ENCODE results near the gene GLI2. TPM values are rescaled to one million over a fixed set of nuclear protein-coding genes. Genes with fewer than 3 reads are reported as not detected.

The GLI2 gene
- total RNA-seq, 1 experiment from 2014 or later: 3.4 TPM

DNA sequence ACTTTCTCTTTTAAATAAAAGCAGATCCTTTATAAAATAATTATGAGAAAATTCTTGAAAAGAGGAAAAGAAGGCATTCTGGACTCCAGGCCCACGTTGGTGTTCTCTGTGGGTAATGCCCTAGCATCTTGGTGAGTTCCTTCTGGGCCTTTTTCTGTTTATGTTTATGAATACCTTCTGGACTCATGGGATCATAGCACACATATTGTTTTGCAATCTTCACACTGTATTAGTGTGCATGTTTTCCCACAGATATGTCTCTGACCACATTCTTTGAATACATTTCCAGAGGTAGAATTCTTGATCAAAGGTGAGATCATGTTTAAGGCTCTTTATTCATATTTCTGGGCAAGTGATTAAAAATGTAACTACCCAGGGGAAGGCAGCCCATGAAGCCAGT lies 15.9 kb downstream of the GLI2 start:
- Histone ChIP-seq H3K79me2 (ENCODE audit: insufficient read depth, low read length) (no peaks in the 10 kb centered on the region), H3K9ac (ENCODE audit: low read length) (no peak overlapping the region), H3K27me3 (ENCODE audit: insufficient read depth, low read length) (no peaks in the 10 kb centered on the region), H3K9me2 (ENCODE audit: insufficient read depth) (no peaks in the 10 kb centered on the region), H4K20me1 (ENCODE audit: insufficient read depth) (no peaks in the 10 kb centered on the region), H3K4me1 (ENCODE audit: control insufficient read depth in 1 of 2, insufficient read depth in 2 of 2, low read length in 2 of 2) (no peaks in the 10 kb centered on the region), H3K9me3 (ENCODE audit: control insufficient read depth in 1 of 2, insufficient read depth in 1 of 2, low read depth in 1 of 2, low read length in 2 of 2) (no peaks in the 10 kb centered on the region), H2AFZ (ENCODE audit: low read depth, low read length, poor library complexity, severe bottlenecking) (no peak overlapping the region), H3K4me3 (replicated peaks in 1 of 2; ENCODE audit: low read depth in 1 of 2, low read length in 2 of 2) (no peak overlapping the region), H3K27ac (ENCODE audit: low read depth, low read length) (no peak overlapping the region), H3K4me2 (ENCODE audit: low read length) (no peak overlapping the region), H3K36me3 (ENCODE audit: control insufficient read depth in 1 of 2, insufficient read depth in 2 of 2, low read length in 2 of 2) (no peaks in the 10 kb centered on the region)
- no peak for ATAC-seq
- ChIA-PET RAD21 (ENCODE audit: low non-redundant PET in 1 of 2, low total read pairs in 2 of 2, uncharacterized antibody in 2 of 2, unreplicated experiment in 2 of 2) (no interaction called here), POLR2A (no interaction called here), CTCF (no interaction called here)
- intact Hi-C loops (cut with micrococcal nuclease): no loop called here
- TF ChIP-seq, protein P1, sequence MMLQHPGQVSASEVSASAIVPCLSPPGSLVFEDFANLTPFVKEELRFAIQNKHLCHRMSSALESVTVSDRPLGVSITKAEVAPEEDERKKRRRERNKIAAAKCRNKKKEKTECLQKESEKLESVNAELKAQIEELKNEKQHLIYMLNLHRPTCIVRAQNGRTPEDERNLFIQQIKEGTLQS (IDR thresholded peaks at IDR 0.05): no peak
- TF ChIP-seq EGR1 (IDR thresholded peaks at IDR 0.05; ENCODE audit: low read depth) (no peak), SRF (IDR thresholded peaks at IDR 0.05; ENCODE audit: low read depth) (no peak), EZH2phosphoT487 (IDR thresholded peaks at IDR 0.05; ENCODE audit: borderline replicate concordance) (no peak), YY1 (IDR thresholded peaks at IDR 0.05; ENCODE audit: extremely low read depth, insufficient replicate concordance, low read depth, low read length) (no peak), SIN3A (IDR thresholded peaks at IDR 0.05; ENCODE audit: low read depth) (no peak), RAD21 (IDR thresholded peaks at IDR 0.05; ENCODE audit: low read depth) (no peak), EZH2 (IDR thresholded peaks at IDR 0.05) (no peak), SP1 (IDR thresholded peaks at IDR 0.05; ENCODE audit: low read depth) (no peak), JUND (IDR thresholded peaks at IDR 0.05) (no peak), CBX3 (IDR thresholded peaks at IDR 0.05; ENCODE audit: low read depth) (no peak), POLR2AphosphoS5 (IDR thresholded peaks at IDR 0.05; ENCODE audit: low read depth, low read length) (no peak), FOSL1 (IDR thresholded peaks at IDR 0.05; ENCODE audit: low read depth) (no peak), ZNF274 (IDR thresholded peaks at IDR 0.05; ENCODE audit: low read depth, low read length) (no peak)
- TF ChIP-seq, protein P2, sequence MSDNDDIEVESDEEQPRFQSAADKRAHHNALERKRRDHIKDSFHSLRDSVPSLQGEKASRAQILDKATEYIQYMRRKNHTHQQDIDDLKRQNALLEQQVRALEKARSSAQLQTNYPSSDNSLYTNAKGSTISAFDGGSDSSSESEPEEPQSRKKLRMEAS (IDR thresholded peaks at IDR 0.05): no peak
- TF ChIP-seq, protein P3, sequence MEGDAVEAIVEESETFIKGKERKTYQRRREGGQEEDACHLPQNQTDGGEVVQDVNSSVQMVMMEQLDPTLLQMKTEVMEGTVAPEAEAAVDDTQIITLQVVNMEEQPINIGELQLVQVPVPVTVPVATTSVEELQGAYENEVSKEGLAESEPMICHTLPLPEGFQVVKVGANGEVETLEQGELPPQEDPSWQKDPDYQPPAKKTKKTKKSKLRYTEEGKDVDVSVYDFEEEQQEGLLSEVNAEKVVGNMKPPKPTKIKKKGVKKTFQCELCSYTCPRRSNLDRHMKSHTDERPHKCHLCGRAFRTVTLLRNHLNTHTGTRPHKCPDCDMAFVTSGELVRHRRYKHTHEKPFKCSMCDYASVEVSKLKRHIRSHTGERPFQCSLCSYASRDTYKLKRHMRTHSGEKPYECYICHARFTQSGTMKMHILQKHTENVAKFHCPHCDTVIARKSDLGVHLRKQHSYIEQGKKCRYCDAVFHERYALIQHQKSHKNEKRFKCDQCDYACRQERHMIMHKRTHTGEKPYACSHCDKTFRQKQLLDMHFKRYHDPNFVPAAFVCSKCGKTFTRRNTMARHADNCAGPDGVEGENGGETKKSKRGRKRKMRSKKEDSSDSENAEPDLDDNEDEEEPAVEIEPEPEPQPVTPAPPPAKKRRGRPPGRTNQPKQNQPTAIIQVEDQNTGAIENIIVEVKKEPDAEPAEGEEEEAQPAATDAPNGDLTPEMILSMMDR (IDR thresholded peaks at IDR 0.05 in 2 of 3, conservative IDR thresholded peaks at IDR 0.05 in 1 of 3; ENCODE audit: borderline replicate concordance in 1 of 3, insufficient read depth in 1 of 3, low read depth in 2 of 3, low read length in 2 of 3): no peak
- TF ChIP-seq, protein P4, sequence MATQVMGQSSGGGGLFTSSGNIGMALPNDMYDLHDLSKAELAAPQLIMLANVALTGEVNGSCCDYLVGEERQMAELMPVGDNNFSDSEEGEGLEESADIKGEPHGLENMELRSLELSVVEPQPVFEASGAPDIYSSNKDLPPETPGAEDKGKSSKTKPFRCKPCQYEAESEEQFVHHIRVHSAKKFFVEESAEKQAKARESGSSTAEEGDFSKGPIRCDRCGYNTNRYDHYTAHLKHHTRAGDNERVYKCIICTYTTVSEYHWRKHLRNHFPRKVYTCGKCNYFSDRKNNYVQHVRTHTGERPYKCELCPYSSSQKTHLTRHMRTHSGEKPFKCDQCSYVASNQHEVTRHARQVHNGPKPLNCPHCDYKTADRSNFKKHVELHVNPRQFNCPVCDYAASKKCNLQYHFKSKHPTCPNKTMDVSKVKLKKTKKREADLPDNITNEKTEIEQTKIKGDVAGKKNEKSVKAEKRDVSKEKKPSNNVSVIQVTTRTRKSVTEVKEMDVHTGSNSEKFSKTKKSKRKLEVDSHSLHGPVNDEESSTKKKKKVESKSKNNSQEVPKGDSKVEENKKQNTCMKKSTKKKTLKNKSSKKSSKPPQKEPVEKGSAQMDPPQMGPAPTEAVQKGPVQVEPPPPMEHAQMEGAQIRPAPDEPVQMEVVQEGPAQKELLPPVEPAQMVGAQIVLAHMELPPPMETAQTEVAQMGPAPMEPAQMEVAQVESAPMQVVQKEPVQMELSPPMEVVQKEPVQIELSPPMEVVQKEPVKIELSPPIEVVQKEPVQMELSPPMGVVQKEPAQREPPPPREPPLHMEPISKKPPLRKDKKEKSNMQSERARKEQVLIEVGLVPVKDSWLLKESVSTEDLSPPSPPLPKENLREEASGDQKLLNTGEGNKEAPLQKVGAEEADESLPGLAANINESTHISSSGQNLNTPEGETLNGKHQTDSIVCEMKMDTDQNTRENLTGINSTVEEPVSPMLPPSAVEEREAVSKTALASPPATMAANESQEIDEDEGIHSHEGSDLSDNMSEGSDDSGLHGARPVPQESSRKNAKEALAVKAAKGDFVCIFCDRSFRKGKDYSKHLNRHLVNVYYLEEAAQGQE (IDR thresholded peaks at IDR 0.05; ENCODE audit: low read depth): no peak
- TF ChIP-seq, protein P5, sequence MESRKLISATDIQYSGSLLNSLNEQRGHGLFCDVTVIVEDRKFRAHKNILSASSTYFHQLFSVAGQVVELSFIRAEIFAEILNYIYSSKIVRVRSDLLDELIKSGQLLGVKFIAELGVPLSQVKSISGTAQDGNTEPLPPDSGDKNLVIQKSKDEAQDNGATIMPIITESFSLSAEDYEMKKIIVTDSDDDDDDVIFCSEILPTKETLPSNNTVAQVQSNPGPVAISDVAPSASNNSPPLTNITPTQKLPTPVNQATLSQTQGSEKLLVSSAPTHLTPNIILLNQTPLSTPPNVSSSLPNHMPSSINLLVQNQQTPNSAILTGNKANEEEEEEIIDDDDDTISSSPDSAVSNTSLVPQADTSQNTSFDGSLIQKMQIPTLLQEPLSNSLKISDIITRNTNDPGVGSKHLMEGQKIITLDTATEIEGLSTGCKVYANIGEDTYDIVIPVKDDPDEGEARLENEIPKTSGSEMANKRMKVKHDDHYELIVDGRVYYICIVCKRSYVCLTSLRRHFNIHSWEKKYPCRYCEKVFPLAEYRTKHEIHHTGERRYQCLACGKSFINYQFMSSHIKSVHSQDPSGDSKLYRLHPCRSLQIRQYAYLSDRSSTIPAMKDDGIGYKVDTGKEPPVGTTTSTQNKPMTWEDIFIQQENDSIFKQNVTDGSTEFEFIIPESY (IDR thresholded peaks at IDR 0.05; ENCODE audit: extremely low read depth, insufficient replicate concordance, low read length): no peak
- BruUV-seq (replicated peaks): no TSS peak
- DNase-seq (ENCODE audit: low read depth, low spot score): no peak

Measured in HCT116 (cell line).